Trophoblast cell (in vitro differentiated cells and primary cell): ENCODE results near the gene TAGLN2.

Source experiments
- DNase-seq, 2 donors: peaks; one replicate each; pipeline ENCODE4 v3.0.0-alpha.2; 2016
- H2AFZ ChIP-seq: 2 replicates; pipeline ENCODE4 v1.6.1; 2013; ENCODE audit warnings: low read length, moderate library complexity, mild to moderate bottlenecking; ENCODE audit not compliant: insufficient read depth, poor library complexity
- H2AK5ac ChIP-seq: 2 replicates; pipeline ENCODE4 v1.6.1; 2013; ENCODE audit warnings: mild to moderate bottlenecking, low read length
- H2BK120ac ChIP-seq: 2 replicates; pipeline ENCODE4 v1.6.1; 2013; ENCODE audit warnings: low read length, mild to moderate bottlenecking, moderate library complexity; ENCODE audit not compliant: insufficient read depth, poor library complexity
- H2BK12ac ChIP-seq: 2 replicates; pipeline ENCODE4 v1.6.1; 2013; ENCODE audit warnings: mild to moderate bottlenecking, low read length, moderate library complexity
- H2BK5ac ChIP-seq: 2 replicates; pipeline ENCODE4 v1.6.1; 2013; ENCODE audit warnings: low read length, low read depth, moderate library complexity, mild to moderate bottlenecking; ENCODE audit not compliant: poor library complexity
- H3K14ac ChIP-seq: 2 replicates; pipeline ENCODE4 v1.6.1; 2013; ENCODE audit warnings: mild to moderate bottlenecking, low read length
- H3K18ac ChIP-seq: 2 replicates; pipeline ENCODE4 v1.6.1; 2013; ENCODE audit warnings: mild to moderate bottlenecking, low read length
- H3K23ac ChIP-seq: 2 replicates; pipeline ENCODE4 v1.6.1; 2013; ENCODE audit warnings: low read length
- H3K27ac ChIP-seq: 2 replicates; pipeline ENCODE4 v1.5.1; 2013; ENCODE audit warnings: low read depth, mild to moderate bottlenecking, inconsistent platforms, low read length, moderate library complexity
- H3K27me3 ChIP-seq: 2 replicates; pipeline ENCODE4 v1.6.1; 2013; ENCODE audit warnings: inconsistent platforms, mild to moderate bottlenecking, low read length, moderate library complexity; ENCODE audit not compliant: insufficient read depth
- H3K36me3 ChIP-seq, 2 experiments: 1 replicate in 1 of 2; 2 replicates in 1 of 2; pipeline ENCODE4 v1.6.1; 2013; ENCODE audit warnings: low read length in 2 of 2, mild to moderate bottlenecking in 2 of 2, moderate library complexity in 1 of 2; ENCODE audit not compliant: insufficient read depth in 2 of 2, control insufficient read depth in 1 of 2
- H3K4ac ChIP-seq: 2 replicates; pipeline ENCODE4 v1.6.1; 2013; ENCODE audit warnings: low read depth, mild to moderate bottlenecking, low read length, moderate library complexity
- H3K4me1 ChIP-seq, 2 experiments: 1 replicate in 1 of 2; 2 replicates in 1 of 2; pipeline ENCODE4 v1.6.1; 2013; ENCODE audit warnings: low read length in 2 of 2, mild to moderate bottlenecking in 2 of 2, moderate library complexity in 1 of 2; ENCODE audit not compliant: insufficient read depth in 2 of 2, control insufficient read depth in 1 of 2
- H3K4me2 ChIP-seq: 2 replicates; pipeline ENCODE4 v1.6.1; 2013; ENCODE audit warnings: inconsistent platforms, mild to moderate bottlenecking, low read length, moderate library complexity
- H3K4me3 ChIP-seq: 2 replicates; pipeline ENCODE4 v1.5.1; 2013; ENCODE audit warnings: mild to moderate bottlenecking, low read depth, low read length, inconsistent platforms
- H3K79me1 ChIP-seq: one replicate; pipeline ENCODE4 v1.6.1; 2013; ENCODE audit warnings: low read length
- H3K79me2 ChIP-seq: 2 replicates; pipeline ENCODE4 v1.6.1; 2013; ENCODE audit warnings: low read length, mild to moderate bottlenecking; ENCODE audit not compliant: control insufficient read depth, insufficient read depth, poor library complexity
- H3K9ac ChIP-seq: 2 replicates; pipeline ENCODE4 v1.6.1; 2013; ENCODE audit warnings: mild to moderate bottlenecking, low read length
- H3K9me3 ChIP-seq: 2 replicates; pipeline ENCODE4 v1.6.1; 2013; ENCODE audit warnings: low read depth, mild to moderate bottlenecking, control low read depth, inconsistent platforms, low read length; ENCODE audit not compliant: insufficient read depth
- H4K12ac ChIP-seq: 2 replicates; pipeline ENCODE4 v1.6.1; 2013; ENCODE audit warnings: low read depth, mild to moderate bottlenecking, low read length, moderate library complexity
- H4K8ac ChIP-seq: 2 replicates; pipeline ENCODE4 v1.6.1; 2013; ENCODE audit warnings: low read depth, mild to moderate bottlenecking, low read length, moderate library complexity
- H4K91ac ChIP-seq: one replicate; pipeline ENCODE4 v1.6.1; 2013; ENCODE audit warnings: low read depth, mild to moderate bottlenecking, low read length, moderate library complexity
- WGBS: extraction: QIAGEN DNeasy Blood & Tissue Kit; methylation state at CpG from one replicate; pipeline ENCODE4 v1.1.7; 2013; ENCODE audit warnings: missing lambda C conversion rate; ENCODE audit not compliant: insufficient read length, insufficient coverage; ENCODE audit errors: extremely low coverage; 5-methylcytosine and 5-hydroxymethylcytosine counted together

Gene TAGLN2

GRCh38 chr1:159962176-159962575 lies 36.9 kb upstream of the TAGLN2 start:
- WGBS: no CpG with 5 or more reads among the region's 11 CpGs
- Histone ChIP-seq H4K12ac (no peak overlapping the region), H3K9me3 (peaks cover 1% of the 10 kb centered on the region), H3K4me3 (no peak overlapping the region), H3K9ac (no peak overlapping the region), H3K23ac (no peak overlapping the region), H3K4me1 (peaks cover 6 to 7% of the 10 kb centered on the region in 2 experiments), H4K8ac (no peak overlapping the region), H2AFZ (no peak overlapping the region), H2AK5ac (no peak overlapping the region), H3K4ac (no peak overlapping the region), H3K18ac (no peak overlapping the region), H3K14ac (no peak overlapping the region), H2BK120ac (no peak overlapping the region), H3K27me3 (no peaks in the 10 kb centered on the region), H3K4me2 (no peak overlapping the region), H3K79me1 (no peaks in the 10 kb centered on the region), H3K27ac (no peak overlapping the region), H3K36me3 (no peaks in the 10 kb centered on the region), H3K79me2 (no peaks in the 10 kb centered on the region), H4K91ac (no peak overlapping the region), H2BK12ac (no peak overlapping the region), H2BK5ac (no peak overlapping the region)
- no peak for DNase-seq

- no peak for DNase-seq
- Histone ChIP-seq H3K79me1 (no peaks in the 10 kb centered on the region), H3K4me2 (no peak overlapping the region), H3K27me3 (no peaks in the 10 kb centered on the region), H4K91ac (no peak overlapping the region), H3K79me2 (no peaks in the 10 kb centered on the region), H3K4me1 (peaks cover 6 to 7% of the 10 kb centered on the region in 2 experiments), H2BK120ac (no peak overlapping the region), H4K12ac (no peak overlapping the region), H2BK5ac (no peak overlapping the region), H3K4me3 (no peak overlapping the region), H2AFZ (no peak overlapping the region), H3K36me3 (no peaks in the 10 kb centered on the region), H3K18ac (no peak overlapping the region), H3K4ac (no peak overlapping the region), H3K9me3 (peaks cover 1% of the 10 kb centered on the region), H3K23ac (no peak overlapping the region), H3K14ac (no peak overlapping the region), H2BK12ac (no peak overlapping the region), H2AK5ac (no peak overlapping the region), H4K8ac (no peak overlapping the region), H3K9ac (no peak overlapping the region), H3K27ac (no peak overlapping the region)
- WGBS: no CpG with 5 or more reads among the region's 15 CpGs
Measured at GRCh38 chr1:159961636-159962035, 36.3 kb upstream of the TAGLN2 start.

GRCh38 chr1:159960721-159961381 lies 35.5 kb upstream of the TAGLN2 start:
- H2BK5ac ChIP-seq: no peak overlapping the region
- no CpG with 5 or more reads among the region's 5 CpGs for WGBS

GRCh38 chr1:159959451-159959850 lies 34.1 kb upstream of the TAGLN2 start:
- Histone ChIP-seq H3K27ac (no peak overlapping the region), H3K14ac (no peak overlapping the region), H2AFZ (no peak overlapping the region), H2BK12ac (no peak overlapping the region), H2BK120ac (no peak overlapping the region), H3K4ac (no peak overlapping the region), H3K23ac (no peak overlapping the region), H4K8ac (no peak overlapping the region), H3K4me2 (peak overlapping the region; percentile 39), H3K4me1 (peaks cover 6 to 7% of the 10 kb centered on the region in 2 experiments), H3K27me3 (no peaks in the 10 kb centered on the region), H3K9ac (peak overlapping the region; percentile 27), H3K36me3 (no peaks in the 10 kb centered on the region), H3K79me1 (no peaks in the 10 kb centered on the region), H2BK5ac (no peak overlapping the region), H4K12ac (no peak overlapping the region), H4K91ac (no peak overlapping the region), H3K18ac (no peak overlapping the region), H3K4me3 (no peak overlapping the region), H2AK5ac (no peak overlapping the region), H3K79me2 (no peaks in the 10 kb centered on the region), H3K9me3 (peaks cover 1% of the 10 kb centered on the region)
- DNase-seq: peak; percentile 69 to 80
- WGBS: no CpG with 5 or more reads among the region's 4 CpGs

More at GRCh38 chr1:159960721-159961381, 35.5 kb upstream of the TAGLN2 start:
- no peak overlapping the region for H3K4ac ChIP-seq
- H3K27ac ChIP-seq: no peak overlapping the region
- no peaks in the 10 kb centered on the region for H3K79me2 ChIP-seq
- H3K14ac ChIP-seq: no peak overlapping the region
- H3K4me3 ChIP-seq: no peak overlapping the region
- H4K91ac ChIP-seq: no peak overlapping the region
- no peak overlapping the region for H2BK120ac ChIP-seq
- no peak overlapping the region for H3K23ac ChIP-seq
- H3K18ac ChIP-seq: no peak overlapping the region
- H4K8ac ChIP-seq: no peak overlapping the region
- H2AK5ac ChIP-seq: no peak overlapping the region
- no peaks in the 10 kb centered on the region for H3K36me3 ChIP-seq
- H3K27me3 ChIP-seq: no peaks in the 10 kb centered on the region
- H3K9ac ChIP-seq: no peak overlapping the region
- H3K9me3 ChIP-seq: peaks cover 1% of the 10 kb centered on the region
- H3K4me1 ChIP-seq: peaks cover 6 to 7% of the 10 kb centered on the region in 2 experiments
- H2AFZ ChIP-seq: no peak overlapping the region
- no peaks in the 10 kb centered on the region for H3K79me1 ChIP-seq
- DNase-seq: peak in 1 of 2 donors; percentile 16
- no peak overlapping the region for H3K4me2 ChIP-seq
- H2BK12ac ChIP-seq: no peak overlapping the region
- H4K12ac ChIP-seq: no peak overlapping the region
